HepG2 (cell line): ENCODE measurements around the gene DQX1. TPM values are rescaled to one million over a fixed set of nuclear protein-coding genes. Genes with fewer than 3 reads are reported as not detected.
A peak's percentile ranks its signal among the peaks of the same experiment; 100 is the strongest.

Experiments used
- ARNT2 ChIP-seq: sonication (generic); formaldehyde crosslinking; IDR thresholded peaks from 2 replicates; pipeline ENCODE4 v1.8.0; 2022; ENCODE audit warnings: mild to moderate bottlenecking, low read depth, missing genetic modification reagents, moderate library complexity
- BRF2 ChIP-seq: sonication (generic); formaldehyde crosslinking; IDR thresholded peaks from 2 replicates; pipeline ENCODE4 v1.8.1; 2022; ENCODE audit warnings: mild to moderate bottlenecking, missing genetic modification reagents
- DR1 ChIP-seq: sonication (generic); formaldehyde crosslinking; IDR thresholded peaks from 2 replicates; pipeline ENCODE4 v1.8.0; 2021; ENCODE audit warnings: mild to moderate bottlenecking, missing genetic modification reagents, inconsistent platforms
- FOSL1 ChIP-seq: sonication (generic); formaldehyde crosslinking; IDR thresholded peaks from 2 replicates; pipeline ENCODE4 v1.9.0; 2021; ENCODE audit warnings: missing genetic modification reagents, borderline replicate concordance
- FOXK2 ChIP-seq: fragments of 450-650 bp; IDR thresholded peaks from 2 replicates; pipeline ENCODE4 v1.6.1; 2016
- KDM4B ChIP-seq: sonication (generic); formaldehyde crosslinking; IDR thresholded peaks from 2 replicates; pipeline ENCODE4 v1.4.0; 2020; ENCODE audit warnings: missing genetic modification reagents
- MAF1 ChIP-seq: sonication (generic); formaldehyde crosslinking; IDR thresholded peaks from 2 replicates; pipeline ENCODE4 v1.5.0; 2020; ENCODE audit warnings: missing genetic modification reagents, borderline replicate concordance
- NFE2L2 ChIP-seq: fragments of 150-350 bp; IDR thresholded peaks from 2 replicates; pipeline ENCODE4 v1.6.1; 2014; ENCODE audit warnings: low read length
- PAWR ChIP-seq: sonication (generic); formaldehyde crosslinking; IDR thresholded peaks from 2 replicates; pipeline ENCODE4 v1.4.0; 2020; ENCODE audit warnings: missing genetic modification reagents, mild to moderate bottlenecking, borderline replicate concordance
- REL ChIP-seq: sonication (generic); formaldehyde crosslinking; conservative IDR thresholded peaks from 2 replicates; pipeline ENCODE4 v1.8.0; 2022; ENCODE audit warnings: mild to moderate bottlenecking, missing genetic modification reagents, moderate library complexity
- REST ChIP-seq, 2 experiments: IDR thresholded peaks; 2 replicates each; pipeline ENCODE4 v1.6.1; 2011 to 2012; ENCODE audit warnings: low read length in 2 of 2, borderline replicate concordance in 1 of 2, low read depth in 1 of 2, mild to moderate bottlenecking in 1 of 2, moderate library complexity in 1 of 2
- SMAD3 ChIP-seq: sonication (generic); formaldehyde crosslinking; IDR thresholded peaks from 2 replicates; pipeline ENCODE4 v1.4.0; 2020; ENCODE audit warnings: missing genetic modification reagents
- SP1 ChIP-seq, 2 experiments: fragments of 450-650 bp in 1 of 2; sonication (generic) in 1 of 2; formaldehyde crosslinking in 1 of 2; IDR thresholded peaks; 2 replicates each; pipeline versions ENCODE4 v1.4.0 to v1.6.1; 2016 to 2020; ENCODE audit warnings: missing genetic modification reagents in 1 of 2
- SRSF1 ChIP-seq: fragments of 200-400 bp; formaldehyde crosslinking; optimal IDR thresholded peaks from 2 replicates; pipeline ENCODE3; 2017; ENCODE audit warnings: mild to moderate bottlenecking, low read depth, low read length, moderate library complexity
- TCF7L2 ChIP-seq: IDR thresholded peaks from 2 replicates; pipeline ENCODE4 v1.6.1; 2011; ENCODE audit warnings: mild to moderate bottlenecking, low read depth, low read length, moderate library complexity
- THAP8 ChIP-seq: sonication (generic); formaldehyde crosslinking; IDR thresholded peaks from 2 replicates; pipeline ENCODE4 v1.5.1; 2020; ENCODE audit warnings: missing genetic modification reagents, mild to moderate bottlenecking, borderline replicate concordance
- ZBTB8A ChIP-seq: sonication (generic); formaldehyde crosslinking; IDR thresholded peaks from 2 replicates; pipeline ENCODE4 v1.4.0; 2020; ENCODE audit warnings: mild to moderate bottlenecking, low read depth, missing genetic modification reagents, borderline replicate concordance
- ZC3H4 ChIP-seq: sonication (generic); formaldehyde crosslinking; IDR thresholded peaks from 2 replicates; pipeline ENCODE4 v1.4.0; 2020; ENCODE audit warnings: missing genetic modification reagents, borderline replicate concordance
- ZFX ChIP-seq: sonication (generic); formaldehyde crosslinking; IDR thresholded peaks from 2 replicates; pipeline ENCODE4 v1.4.0; 2020; ENCODE audit warnings: mild to moderate bottlenecking, low read depth, missing genetic modification reagents, moderate library complexity
- ZNF138 ChIP-seq: sonication (generic); formaldehyde crosslinking; IDR thresholded peaks from 2 replicates; pipeline ENCODE4 v1.5.0; 2020; ENCODE audit warnings: mild to moderate bottlenecking, low read depth, missing genetic modification reagents
- ZNF446 ChIP-seq: sonication (generic); formaldehyde crosslinking; IDR thresholded peaks from 2 replicates; pipeline ENCODE4 v1.5.0; 2020; ENCODE audit warnings: mild to moderate bottlenecking, missing genetic modification reagents
- ZNF605 ChIP-seq: sonication (generic); formaldehyde crosslinking; IDR thresholded peaks from 2 replicates; pipeline ENCODE4 v1.8.0; 2022; ENCODE audit warnings: mild to moderate bottlenecking, missing genetic modification reagents
- ZNF639 ChIP-seq: conservative IDR thresholded peaks from 2 replicates; pipeline ENCODE4 v1.6.1; 2018; ENCODE audit warnings: missing genetic modification reagents
- polyA plus RNA-seq, 8 experiments: library from polyadenylated mRNA; depleted of rRNA in 3 of 8; stranded (reverse) in 7 of 8; unstranded in 1 of 8; fragments of >200 nt; fragmentation: Illumina TruSeq in 4 of 8; extraction: Trizol in 4 of 8; gene quantifications; 2 replicates each; pipeline versions ENCODE4 v1.2.1 to v1.2.3, GENCODE V29; 2011 to 2016; ENCODE audit warnings: low read depth in 4 of 8, missing spikeins in 1 of 8, mixed read lengths in 1 of 8; ENCODE audit not compliant: insufficient read depth in 1 of 8
- total RNA-seq, 5 experiments: library from RNA; depleted of rRNA; stranded (reverse); fragments of >200 nt; fragmentation: Illumina TruSeq; extraction: Trizol; gene quantifications; 2 replicates each; pipeline ENCODE4 v1.2.3, GENCODE V29; 2016; ENCODE audit warnings: low read depth in 1 of 5

The DQX1 gene
- total and polyA plus RNA-seq, 2 of the 13 experiments (the other 11 are each of a cell fraction or from before 2014, with no cell fraction given): 27.6 to 89.8 TPM

GRCh38 chr2:74502720-74503505 is 23.1 kb downstream of the DQX1 start (continued):
- no peak for TF ChIP-seq NFE2L2
- peak; percentile 57; the same call in 1 of the 2 replicates for TF ChIP-seq BRF2 (CRISPR knock-in tag)
- 0 out of 2 replicates have a peak, but pooled peaks have one; percentile 28 for TF ChIP-seq DR1
- peak; percentile 91 for TF ChIP-seq ARNT2 (CRISPR knock-in tag)
- peak; percentile 82; the same call in 1 of the 2 replicates for TF ChIP-seq PAWR (CRISPR knock-in tag)
- TF ChIP-seq FOXK2: no peak
- TF ChIP-seq REST (IDR thresholded peaks at IDR 0.05; ENCODE audit: borderline replicate concordance in 1 of 2, low read depth in 1 of 2, low read length in 2 of 2): peak in 1 of 2 experiments; percentile 28; a peak in 1 of 4 replicates
- TF ChIP-seq ZBTB8A (CRISPR knock-in tag): no peak; the same call in 1 of the 2 replicates
- 0 out of 2 replicates have a peak, but pooled peaks have one; percentile 27 for TF ChIP-seq MAF1 (CRISPR knock-in tag)
- TF ChIP-seq ZNF446 (CRISPR knock-in tag): peak; percentile 95
- TF ChIP-seq ZFX (CRISPR knock-in tag): peak; percentile 69; the same call in 1 of the 2 replicates
- TF ChIP-seq ZC3H4 (CRISPR knock-in tag): peak; percentile 87
- TF ChIP-seq SP1 (IDR thresholded peaks at IDR 0.05): no peak
- peak; percentile 46 for TF ChIP-seq SP1 (CRISPR knock-in tag; IDR thresholded peaks at IDR 0.05)
- TF ChIP-seq TCF7L2: no peak
- peak; percentile 83 for TF ChIP-seq SMAD3 (CRISPR knock-in tag)
- TF ChIP-seq ZNF605: peak; percentile 91
- TF ChIP-seq REL (CRISPR knock-in tag): no peak
- TF ChIP-seq KDM4B: no peak; the same call in 1 of the 2 replicates
- TF ChIP-seq ZNF138 (CRISPR knock-in tag): peak; percentile 17; the same call in 1 of the 2 replicates
- no peak for TF ChIP-seq ZNF639
- TF ChIP-seq SRSF1: peak; percentile 90
- TF ChIP-seq FOSL1 (CRISPR knock-in tag): 0 out of 2 replicates have a peak, but pooled peaks have one; percentile 57
- peak; percentile 91; the same call in 1 of the 2 replicates for TF ChIP-seq THAP8 (CRISPR knock-in tag)
